HG03439 (cell line): ENCODE data around the gene KIAA0513.
"Not testable (repeated sequence)": the region's sequence is repeated elsewhere in the genome, so short reads cannot be mapped to it uniquely, and the experiment has no call there.

ENCODE experiments used
- ATAC-seq: cut with Tn5 transposase; IDR thresholded peaks from one replicate; pipeline ENCODE4 v1.9.1; 2021; ENCODE audit warnings: mild to moderate bottlenecking, moderate library complexity; ENCODE audit not compliant: unreplicated experiment

The KIAA0513 gene

DNA sequence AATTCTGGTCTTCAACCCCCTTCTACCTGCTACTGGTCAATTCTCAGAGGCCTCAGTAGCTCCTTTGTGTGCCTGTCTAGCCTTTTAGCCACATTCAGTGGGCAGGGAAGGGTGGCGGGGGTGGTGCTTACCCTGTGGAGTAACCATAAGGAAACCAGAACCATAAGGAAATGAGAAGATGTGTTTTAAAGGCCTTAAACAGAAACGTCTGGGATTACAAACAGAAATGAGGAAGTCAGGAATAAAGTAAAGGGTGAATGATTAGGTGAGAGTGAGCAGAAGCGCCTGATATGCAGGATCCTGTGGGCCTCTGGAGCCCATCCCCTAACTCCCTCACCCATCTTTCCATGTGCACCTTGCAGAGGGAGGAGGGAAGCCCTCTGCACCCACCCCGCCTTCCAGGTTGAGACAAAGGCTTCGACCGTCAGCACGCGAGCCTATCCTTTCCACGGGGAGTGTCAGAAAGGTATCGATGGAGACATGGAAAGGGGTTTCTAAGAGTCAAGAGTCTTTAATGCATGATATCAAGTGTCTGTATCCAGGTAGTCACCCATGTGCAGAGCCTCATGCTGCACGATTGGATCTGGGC is 20.4 kb downstream of the KIAA0513 start:
- no peak for ATAC-seq

DNA sequence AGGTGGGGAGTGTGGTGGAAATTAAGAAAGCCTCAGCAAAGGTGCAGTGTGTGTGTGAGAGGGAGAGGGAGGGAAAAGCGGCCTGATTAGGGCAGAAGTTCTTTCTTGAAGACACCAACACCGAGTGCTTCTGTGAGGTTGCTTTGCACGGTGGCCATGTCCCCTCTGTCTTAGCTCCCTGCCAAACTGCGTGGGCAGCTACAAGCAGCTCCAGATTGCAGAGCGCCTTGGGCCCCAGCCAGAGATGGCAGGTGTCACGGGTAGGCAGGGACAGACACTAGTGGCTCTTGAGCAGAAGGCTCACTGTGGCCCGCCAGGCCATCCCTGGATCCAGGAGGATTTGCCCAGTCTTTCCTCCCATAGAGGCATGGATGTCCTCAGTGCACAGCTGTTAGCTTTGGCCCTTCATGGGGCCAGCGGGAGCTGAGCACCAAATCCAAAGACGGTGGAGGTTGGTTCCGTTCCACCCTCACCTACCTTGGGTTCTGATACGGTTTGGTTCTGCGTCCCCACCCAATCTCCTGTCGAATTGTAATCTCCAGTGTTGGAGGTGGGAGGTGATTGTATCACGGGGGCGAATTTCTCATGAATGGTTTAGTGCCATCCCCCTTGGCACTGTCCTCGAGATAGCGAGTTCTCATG is 21.4 kb downstream of the KIAA0513 start:
- no peak for ATAC-seq

GRCh38 chr16:85049706-85050305 is 22.2 kb downstream of the KIAA0513 start:
- ATAC-seq, result no peak

- no peak for ATAC-seq
These were observed 23.5 kb downstream of the KIAA0513 start for GRCh38 chr16:85051067-85051581.

DNA sequence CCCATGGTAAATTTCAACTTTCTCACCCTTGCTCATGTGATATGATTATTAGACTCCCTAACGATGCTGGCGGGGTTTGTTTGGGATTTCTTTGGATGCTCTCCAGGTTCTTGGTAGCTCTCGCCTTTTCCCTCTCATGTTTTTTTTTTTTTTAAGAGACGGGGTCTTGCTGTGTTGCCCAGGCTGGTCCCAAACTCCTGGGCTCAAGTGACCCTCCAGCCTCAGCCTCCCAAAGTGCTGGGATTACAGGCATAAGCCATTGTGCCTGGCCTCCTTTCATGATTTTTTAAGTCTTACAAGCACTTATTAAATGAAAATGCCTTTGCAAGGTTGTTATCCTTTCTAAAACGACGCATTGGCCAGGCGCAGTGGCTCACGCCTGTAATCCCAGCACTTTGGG is 24.1 kb downstream of the KIAA0513 start:
- ATAC-seq, result no peak

DNA sequence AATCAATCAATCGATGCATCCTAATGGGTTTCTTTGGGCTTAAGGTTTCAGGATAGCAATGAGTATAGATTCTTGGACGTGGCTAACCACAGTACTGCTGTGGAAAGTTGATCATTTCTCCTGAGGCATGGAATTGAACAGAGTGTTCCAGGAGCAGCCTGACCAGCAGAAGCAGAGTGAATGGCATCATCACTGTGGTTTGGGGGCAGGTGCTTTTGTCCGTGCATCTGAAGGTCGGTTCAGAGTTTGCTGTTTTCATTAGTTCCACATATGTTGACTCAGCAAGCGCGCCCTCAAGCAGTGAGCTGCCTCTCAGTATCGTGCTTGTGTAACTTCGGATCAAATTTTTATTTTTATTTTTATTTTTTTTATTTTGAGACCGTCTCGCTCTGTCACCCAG is 24.9 kb downstream of the KIAA0513 start:
- no peak for ATAC-seq

GRCh38 chr16:85054321-85054720 is 26.7 kb downstream of the KIAA0513 start:
- not testable (repeated sequence) for ATAC-seq

DNA sequence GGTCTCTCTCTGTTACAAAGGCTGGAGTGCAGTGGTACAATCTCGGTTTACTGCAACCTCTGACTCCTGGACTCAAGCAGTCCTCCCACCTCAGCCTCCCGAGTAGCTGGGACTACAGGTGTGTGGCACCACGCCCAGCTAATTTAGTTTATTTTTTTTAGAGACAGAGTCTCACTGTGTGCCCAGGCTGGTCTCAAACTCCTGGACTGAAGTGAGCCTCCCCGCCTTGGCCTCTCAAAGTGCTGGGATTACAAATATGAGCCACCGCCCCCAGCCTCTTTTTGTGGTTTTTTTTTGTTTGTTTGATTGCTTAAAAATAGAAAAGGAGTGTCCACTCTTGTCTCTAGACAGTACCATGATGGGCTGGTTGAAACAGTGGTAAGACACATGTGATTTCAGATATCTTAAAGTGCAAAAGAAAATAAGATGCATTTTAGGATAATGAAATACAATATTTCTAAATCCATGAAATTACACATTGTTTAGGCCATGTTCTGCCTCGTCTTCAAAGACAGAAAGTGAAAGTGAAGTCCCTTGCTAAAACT is 27.4 kb downstream of the KIAA0513 start:
- no peak for ATAC-seq

GRCh38 chr16:85055493-85056210 is 28.1 kb downstream of the KIAA0513 start:
- ATAC-seq, result no peak

- ATAC-seq, result no peak
These were observed 28.7 kb downstream of the KIAA0513 start for GRCh38 chr16:85056211-85056748.

DNA sequence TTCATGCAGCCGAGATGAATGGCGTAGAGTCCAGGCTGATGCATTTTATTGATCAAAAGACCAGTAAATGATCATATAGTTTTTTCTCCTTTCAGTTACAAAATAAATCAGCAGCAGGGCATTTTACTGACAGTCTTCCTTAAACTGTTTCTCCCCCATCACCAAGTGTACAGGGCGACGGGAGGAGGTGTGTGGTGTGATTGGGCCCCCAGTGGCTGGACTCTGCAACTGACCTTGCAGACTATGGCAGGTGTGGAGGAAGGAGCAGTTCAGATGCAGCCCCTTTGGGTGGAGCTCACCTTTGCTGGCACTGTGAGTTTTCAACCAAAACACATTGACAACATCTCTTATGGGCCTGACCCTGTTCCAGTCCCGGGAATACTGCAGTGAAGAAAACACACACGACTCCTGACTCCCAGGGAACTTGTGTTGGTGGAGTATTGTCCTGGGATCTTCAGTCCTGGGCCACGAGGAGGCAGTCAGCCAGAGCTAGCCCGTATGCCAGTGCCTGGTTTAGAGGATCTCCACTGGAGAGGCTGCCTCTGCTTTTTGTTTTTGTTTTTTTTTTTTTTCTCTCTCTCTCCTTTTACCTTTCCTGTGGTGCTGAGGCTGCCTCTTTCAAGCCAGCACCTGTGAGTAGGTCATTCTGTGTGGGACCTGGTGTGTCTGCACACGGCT is 29.8 kb downstream of the KIAA0513 start:
- ATAC-seq, result no peak

DNA sequence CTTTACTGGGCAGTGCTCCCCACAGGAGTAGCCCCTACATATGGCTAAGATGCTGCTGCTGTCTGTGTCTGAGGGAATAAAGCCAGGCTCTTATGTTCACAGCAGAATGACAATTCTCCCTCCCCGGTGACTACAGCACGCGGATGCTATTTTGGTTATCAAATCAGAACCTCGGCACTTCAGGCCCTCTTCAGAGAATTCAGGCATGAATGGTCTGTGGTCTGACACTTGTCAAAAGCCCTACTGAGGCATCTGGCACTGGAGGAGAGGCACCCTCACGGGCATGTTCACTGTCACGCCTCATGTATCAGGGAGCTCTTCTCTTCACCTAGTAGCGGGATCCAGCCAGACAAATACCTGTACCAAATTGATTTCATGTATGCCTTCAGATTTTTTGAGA is 30.4 kb downstream of the KIAA0513 start:
- ATAC-seq, result no peak

- no peak for ATAC-seq
These were observed 31.3 kb downstream of the KIAA0513 start for GRCh38 chr16:85058909-85059308.

GRCh38 chr16:85061566-85061965 is 34.0 kb downstream of the KIAA0513 start:
- ATAC-seq, result no peak

- ATAC-seq, result no peak
These were observed 34.7 kb downstream of the KIAA0513 start for GRCh38 chr16:85062323-85062722.

DNA sequence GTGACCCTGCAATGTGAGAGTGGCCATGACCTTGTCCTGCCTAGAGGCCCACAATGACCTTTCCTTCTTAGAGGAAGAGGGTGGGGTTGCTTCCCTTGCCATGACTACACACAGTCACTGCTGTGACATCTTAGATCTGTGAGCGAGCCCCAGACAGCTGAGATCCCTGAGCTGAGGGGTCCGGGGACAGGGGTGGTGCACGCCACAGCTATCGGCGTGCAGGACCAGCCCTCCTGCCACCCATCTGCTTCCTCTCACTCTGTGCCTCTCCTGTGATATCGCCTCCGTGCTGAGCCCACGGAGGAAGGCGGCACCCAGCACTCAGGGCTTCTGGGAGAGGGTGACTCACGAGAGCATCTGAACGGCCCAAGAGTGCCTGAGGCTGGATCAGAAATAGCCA is 35.2 kb downstream of the KIAA0513 start:
- ATAC-seq, result no peak

DNA sequence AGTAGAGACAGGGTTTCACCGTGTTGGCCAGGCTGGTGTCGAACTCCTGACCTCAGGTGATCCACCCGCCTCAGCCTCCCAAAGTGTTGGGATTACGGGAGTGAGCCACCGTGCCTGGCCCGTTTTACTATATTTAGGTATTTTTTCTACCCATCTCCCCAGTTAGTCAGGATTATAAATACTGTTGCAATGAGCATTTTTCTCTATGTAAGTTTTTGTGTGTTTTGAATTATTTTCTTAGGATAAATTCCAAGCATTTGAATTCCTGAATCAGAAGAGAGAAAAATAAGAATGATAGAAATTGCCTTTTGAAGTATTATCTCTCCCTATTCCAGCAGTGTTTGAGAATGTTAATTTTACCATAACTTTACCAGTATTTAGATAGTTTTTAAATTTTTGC is 36.6 kb downstream of the KIAA0513 start:
- ATAC-seq, result no peak

DNA sequence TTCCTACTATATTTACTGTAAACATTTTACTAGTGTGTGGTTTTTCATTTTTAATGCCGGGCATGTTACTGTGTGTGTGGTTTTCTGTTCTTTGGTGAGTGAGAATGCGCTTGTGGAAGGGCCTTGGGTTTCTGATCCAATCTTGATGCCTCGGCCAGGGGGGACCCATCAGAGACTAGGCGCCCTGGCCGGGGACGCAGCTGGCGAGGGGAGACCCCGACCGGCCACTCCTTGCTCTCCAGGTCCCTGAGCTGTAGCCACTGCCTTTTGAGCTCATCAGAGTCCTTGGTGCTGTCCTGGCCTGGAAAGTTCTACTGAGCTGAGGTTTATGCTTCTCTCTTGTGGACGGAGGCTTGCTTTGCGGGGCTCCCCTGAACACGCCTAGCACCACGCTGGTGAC is 37.5 kb downstream of the KIAA0513 start:
- no peak for ATAC-seq

GRCh38 chr16:85066346-85066885 is 38.8 kb downstream of the KIAA0513 start:
- no peak for ATAC-seq

GRCh38 chr16:85067024-85067423 is 39.4 kb downstream of the KIAA0513 start:
- no peak for ATAC-seq
